H1 (cell line): ENCODE results near the gene SLC25A48. TPM values are rescaled to one million over a fixed set of nuclear protein-coding genes. Genes with fewer than 3 reads are reported as not detected.

Experiments used
- CTCF ChIA-PET: fragments of 300-600 bp; sonication (Branson Sonifier 250); formaldehyde crosslinking; loops from one replicate; lab custom pipeline; 2021; ENCODE audit not compliant: partially characterized antibody; lab: Charles Lee
- POLR2A ChIA-PET: fragments of 300-600 bp; sonication (Branson Sonifier 250); formaldehyde crosslinking; loops from one replicate; lab custom pipeline; 2021; ENCODE audit warnings: inconsistent platforms; ENCODE audit not compliant: partially characterized antibody; lab: Charles Lee
- DNase-seq, 2 experiments: peaks; one replicate each; pipeline versions ENCODE4 v3.0.0 to v3.0.0-alpha.2; 2010 to 2022; ENCODE audit warnings: low spot score in 2 of 2, low read depth in 1 of 2, mixed read lengths in 1 of 2
- FAIRE-seq: peaks from 2 replicates; lab custom pipeline; 2011; peaks lifted over from hg19 to GRCh38; lab: Jason Lieb, UNC
- H2AFZ ChIP-seq: 2 replicates; pipeline ENCODE4 v1.8.1; 2012; ENCODE audit warnings: low read length, inconsistent platforms
- H2AK5ac ChIP-seq: 2 replicates; pipeline ENCODE4 v1.6.1; 2013; ENCODE audit warnings: low read depth, low read length
- H2BK120ac ChIP-seq: replicated peaks from 2 replicates; pipeline ENCODE3; 2013; ENCODE audit warnings: low read depth, low read length, inconsistent platforms
- H2BK12ac ChIP-seq: 2 replicates; pipeline ENCODE4 v1.6.1; 2013; ENCODE audit warnings: low read depth, low read length
- H2BK15ac ChIP-seq: 2 replicates; pipeline ENCODE4 v1.6.1; 2013; ENCODE audit warnings: low read length
- H2BK20ac ChIP-seq: 2 replicates; pipeline ENCODE4 v1.6.1; 2013; ENCODE audit warnings: low read length
- H2BK5ac ChIP-seq: 2 replicates; pipeline ENCODE4 v1.6.1; 2013; ENCODE audit warnings: low read depth, low read length
- H3K14ac ChIP-seq: 2 replicates; pipeline ENCODE4 v1.6.1; 2013; ENCODE audit warnings: inconsistent platforms; ENCODE audit not compliant: insufficient read length
- H3K18ac ChIP-seq: 2 replicates; pipeline ENCODE4 v1.6.1; 2013; ENCODE audit warnings: low read length; ENCODE audit errors: extremely low read depth
- H3K23ac ChIP-seq: 2 replicates; pipeline ENCODE4 v1.6.1; 2013; ENCODE audit warnings: inconsistent platforms; ENCODE audit not compliant: insufficient read length
- H3K23me2 ChIP-seq: 2 replicates; pipeline ENCODE4 v1.6.1; 2013; ENCODE audit warnings: low read depth, low read length
- H3K27ac ChIP-seq: 2 replicates; pipeline ENCODE4 v1.6.1; 2011; ENCODE audit warnings: low read depth, low read length, inconsistent platforms
- H3K27me3 ChIP-seq, 4 experiments: replicated peaks in 1 of 4; 1 replicate in 1 of 4; 2 replicates in 3 of 4; pipeline versions ENCODE4 v1.6.1 to v1.8.1; 2011 to 2013; ENCODE audit warnings: low read length in 3 of 4, mild to moderate bottlenecking in 3 of 4, inconsistent platforms in 2 of 4, mixed read lengths in 2 of 4, moderate library complexity in 1 of 4; ENCODE audit not compliant: control insufficient read depth in 3 of 4, insufficient read depth in 3 of 4; ENCODE audit errors: extremely low read depth in 1 of 4
- H3K36me3 ChIP-seq, 4 experiments: 2 replicates each; pipeline versions ENCODE4 v1.6.1 to v1.8.1; 2011 to 2013; ENCODE audit warnings: mild to moderate bottlenecking in 4 of 4, low read length in 3 of 4, moderate library complexity in 2 of 4, control low read depth in 1 of 4, inconsistent platforms in 1 of 4; ENCODE audit not compliant: insufficient read depth in 4 of 4, control insufficient read depth in 2 of 4
- H3K4ac ChIP-seq: replicated peaks from 2 replicates; pipeline ENCODE3; 2013; ENCODE audit warnings: low read length, low read depth, mixed read lengths, inconsistent platforms; ENCODE audit not compliant: insufficient read length
- H3K4me1 ChIP-seq, 4 experiments: replicated peaks in 1 of 4; 1 replicate in 1 of 4; 2 replicates in 3 of 4; pipeline versions ENCODE4 v1.6.1 to v1.8.1; 2011 to 2013; ENCODE audit warnings: low read length in 3 of 4, inconsistent platforms in 2 of 4, mixed read lengths in 1 of 4; ENCODE audit not compliant: insufficient read depth in 4 of 4, control insufficient read depth in 3 of 4
- H3K4me2 ChIP-seq, 2 experiments: 2 replicates each; pipeline versions ENCODE4 v1.6.1 to v1.8.1; 2011 to 2013; ENCODE audit warnings: low read depth in 2 of 2, low read length in 2 of 2, control low read depth in 1 of 2, inconsistent platforms in 1 of 2, mild to moderate bottlenecking in 1 of 2; ENCODE audit not compliant: insufficient read depth in 1 of 2
- H3K4me3 ChIP-seq, 4 experiments: fragments of 200-600, 300-600 bp in 1 of 4; sonication (generic), shearing (Covaris generic), sonication (Bioruptor Twin) in 1 of 4; 2 replicates each; pipeline versions ENCODE4 v1.5.1 to v1.8.1; 2011 to 2016; ENCODE audit warnings: low read length in 4 of 4, low read depth in 3 of 4, control low read depth in 2 of 4, inconsistent platforms in 2 of 4, mild to moderate bottlenecking in 2 of 4, mixed read lengths in 1 of 4, moderate library complexity in 1 of 4; ENCODE audit not compliant: insufficient read depth in 2 of 4; ENCODE audit errors: extremely low read depth in 1 of 4
- H3K56ac ChIP-seq: replicated peaks from 2 replicates; pipeline ENCODE3; 2013; ENCODE audit warnings: low read depth, mild to moderate bottlenecking, mixed read lengths, low read length, inconsistent platforms; ENCODE audit not compliant: insufficient read length
- H3K79me1 ChIP-seq: 2 replicates; pipeline ENCODE4 v1.6.1; 2013; ENCODE audit warnings: low read depth, low read length, control low read depth
- H3K79me2 ChIP-seq, 2 experiments: 2 replicates each; pipeline versions ENCODE4 v1.6.1 to v1.8.1; 2012 to 2013; ENCODE audit warnings: low read length in 2 of 2, mild to moderate bottlenecking in 2 of 2, inconsistent platforms in 1 of 2; ENCODE audit not compliant: insufficient read depth in 2 of 2, control insufficient read depth in 1 of 2
- H3K9ac ChIP-seq, 4 experiments: replicated peaks in 1 of 4; 1 replicate in 1 of 4; 2 replicates in 3 of 4; pipeline versions ENCODE4 v1.6.1 to v1.8.1; 2011 to 2013; ENCODE audit warnings: low read depth in 3 of 4, low read length in 3 of 4, control low read depth in 2 of 4, mild to moderate bottlenecking in 2 of 4, moderate library complexity in 2 of 4, inconsistent platforms in 1 of 4; ENCODE audit errors: extremely low read depth in 1 of 4
- H3K9me3 ChIP-seq, 2 experiments: 2 replicates each; pipeline versions ENCODE4 v1.6.1 to v1.8.1; 2012 to 2013; ENCODE audit warnings: mild to moderate bottlenecking in 2 of 2, moderate library complexity in 2 of 2, control low read depth in 1 of 2, inconsistent platforms in 1 of 2, low read depth in 1 of 2, low read length in 1 of 2, mixed read lengths in 1 of 2; ENCODE audit not compliant: insufficient read depth in 2 of 2
- H4K20me1 ChIP-seq, 2 experiments: replicated peaks in 1 of 2; 2 replicates each; pipeline versions ENCODE3 to v1.8.1; 2011 to 2013; ENCODE audit warnings: inconsistent platforms in 2 of 2, low read length in 2 of 2, mild to moderate bottlenecking in 1 of 2; ENCODE audit not compliant: insufficient read depth in 2 of 2, control insufficient read depth in 1 of 2
- H4K5ac ChIP-seq: 2 replicates; pipeline ENCODE4 v1.6.1; 2013; ENCODE audit warnings: low read length, low read depth, mixed read lengths, inconsistent platforms; ENCODE audit not compliant: insufficient read length
- H4K8ac ChIP-seq: 2 replicates; pipeline ENCODE4 v1.8.0; 2013; ENCODE audit warnings: mild to moderate bottlenecking, moderate library complexity, low read length, inconsistent platforms; ENCODE audit not compliant: insufficient read depth; ENCODE audit errors: extremely low read depth
- H4K91ac ChIP-seq: replicated peaks from 2 replicates; pipeline ENCODE3; 2013; ENCODE audit warnings: low read length, mixed read lengths, inconsistent platforms; ENCODE audit not compliant: insufficient read length
- CEBPB ChIP-seq: IDR thresholded peaks from 2 replicates; pipeline ENCODE4 v1.6.1; 2012; ENCODE audit warnings: low read depth, low read length
- KDM4A ChIP-seq: IDR thresholded peaks from one replicate; pipeline ENCODE4 v1.7.1; 2012; ENCODE audit warnings: low read depth, mild to moderate bottlenecking, moderate library complexity, low read length, inconsistent platforms; ENCODE audit not compliant: severe bottlenecking
- WGBS, 2 experiments: shearing (Covaris generic) in 1 of 2; methylation state at CpG; one replicate each; pipeline versions ENCODE4 v1.1.6 to v1.1.7; 2013 to 2015; ENCODE audit warnings: low lambda C conversion rate in 2 of 2, mixed read lengths in 2 of 2, inconsistent platforms in 1 of 2, low coverage in 1 of 2, missing lambda C conversion rate in 1 of 2; ENCODE audit not compliant: insufficient replicate concordance in 2 of 2, insufficient coverage in 1 of 2, insufficient read length in 1 of 2; ENCODE audit errors: extremely low coverage in 1 of 2, missing lambda C conversion rate in 1 of 2; 5-methylcytosine and 5-hydroxymethylcytosine counted together
- polyA plus RNA-seq, 7 experiments: library from polyadenylated mRNA; depleted of rRNA in 3 of 7; stranded (reverse) in 5 of 7; unstranded in 2 of 7; fragments of >200 nt in 5 of 7; fragments of 200-250 nt in 2 of 7; gene quantifications; 1 replicate in 5 of 7; 2 replicates in 1 of 7; 4 replicates in 1 of 7; pipeline versions ENCODE4 v1.2.1 to v1.2.3, GENCODE V29; 2011 to 2013; ENCODE audit warnings: missing spikeins in 2 of 7, mixed read lengths in 2 of 7
- total RNA-seq: library from RNA; stranded (reverse); fragmentation: NEBNext Ultra II Directional; extraction: Animal tissue kit (Norgen Biotek cat#: 25700); gene quantifications from 2 replicates; pipeline ENCODE4 v1.2.1, GENCODE V29; 2021

The SLC25A48 gene
- total and polyA plus RNA-seq, 2 of the 8 experiments (the other 6 are each of a cell fraction or from before 2014, with no cell fraction given) = 1.3 to 1.8 TPM

- TF ChIP-seq CEBPB (peak; percentile 49; the same call in 1 of the 2 replicates), KDM4A (no peak)
- H3K27ac ChIP-seq = no peak overlapping the region
- WGBS, 2 experiments = 96% methylated on average over 2 of the region's 2 CpGs; no CpG with 5 or more reads in 1 of the 2 experiments
Observed at GRCh38 chr5:135822286-135822685, 12.2 kb upstream of the SLC25A48 start.

More at GRCh38 chr5:135822286-135822685, 12.2 kb upstream of the SLC25A48 start:
- no peak overlapping the region for H3K23ac ChIP-seq
- H3K27me3 ChIP-seq = no peaks in the 10 kb centered on the region
- H3K4ac ChIP-seq = no peak overlapping the region
- H3K9ac ChIP-seq = no peak overlapping the region
- no peak overlapping the region for H4K91ac ChIP-seq
- H4K20me1 ChIP-seq = no peaks in the 10 kb centered on the region
- peak overlapping the region; percentile 62; the same call in 1 of the 2 replicates for H3K18ac ChIP-seq
- H3K14ac ChIP-seq = no peak overlapping the region
- POLR2A ChIA-PET = no interaction called here
- no peak overlapping the region for H2BK120ac ChIP-seq
- H4K8ac ChIP-seq = no peak overlapping the region
- H3K56ac ChIP-seq = no peak overlapping the region
- peak overlapping the region; percentile 76; the same call in 1 of the 2 replicates for H2BK12ac ChIP-seq
- no peaks in the 10 kb centered on the region for H3K9me3 ChIP-seq
- FAIRE-seq = no peak
- peaks cover 0 to 11% (median 3%) of the 10 kb centered on the region in 4 experiments; a peak in 3 of 7 replicates for H3K4me1 ChIP-seq
- H3K79me2 ChIP-seq = no peaks in the 10 kb centered on the region
- CTCF ChIA-PET = interaction anchor here (0.8 to 4.9 kb wide), 10 partner anchors 8 to 365 kb away, joined by 3 to 28 read pairs (median 4); partner anchors contain the start of gene SLC25A48
- H3K4me2 ChIP-seq = no peak overlapping the region
- no peak overlapping the region for H2BK20ac ChIP-seq
- H3K4me3 ChIP-seq = no peak overlapping the region
- H3K23me2 ChIP-seq = no peaks in the 10 kb centered on the region
- H2AK5ac ChIP-seq = peak overlapping the region; percentile 47; the same call in 1 of the 2 replicates
- no peaks in the 10 kb centered on the region; a peak in 1 of 8 replicates for H3K36me3 ChIP-seq
- H2BK15ac ChIP-seq = no peak overlapping the region
- H4K5ac ChIP-seq = no peak overlapping the region
- H3K79me1 ChIP-seq = no peaks in the 10 kb centered on the region
- no peak for DNase-seq
- peak overlapping the region; percentile 81; the same call in 1 of the 2 replicates for H2BK5ac ChIP-seq
- H2AFZ ChIP-seq = no peak overlapping the region
